Prostate gland (tissue), 2 donors: ENCODE data around the gene SPDEF. TPM values are rescaled to one million over a fixed set of nuclear protein-coding genes. Genes with fewer than 3 reads are reported as not detected.

ENCODE experiments used
- DNase-seq: peaks from one replicate; pipeline ENCODE4 v3.0.0-alpha.2; 2019; ENCODE audit warnings: low spot score
- H3K27ac ChIP-seq, 2 donors: fragments of 200-600 bp; sonication (generic); 2 replicates each; pipeline ENCODE4 v1.5.1; 2017 to 2019
- H3K27me3 ChIP-seq: fragments of 200-600 bp; sonication (generic); replicated peaks from 2 replicates; pipeline ENCODE4 v1.5.1; 2019; ENCODE audit not compliant: insufficient read depth
- H3K36me3 ChIP-seq, 2 donors: fragments of 200-600 bp; sonication (generic); 1 replicate in 1 of 2; 2 replicates in 1 of 2; pipeline versions ENCODE4 v1.5.1 to v1.8.1; 2017 to 2019
- H3K4me1 ChIP-seq: fragments of 200-600 bp; sonication (generic); replicated peaks from 2 replicates; pipeline ENCODE4 v1.5.1; 2019
- H3K4me3 ChIP-seq, 2 donors: fragments of 200-600 bp; sonication (generic); 2 replicates each; pipeline ENCODE4 v1.5.1; 2017 to 2019
- H3K9me3 ChIP-seq: fragments of 200-600 bp; sonication (generic); 2 replicates; pipeline ENCODE4 v1.5.1; 2017
- POLR2A ChIP-seq: fragments of 450-650 bp; IDR thresholded peaks from one replicate; pipeline ENCODE4 v1.6.1; 2016; ENCODE audit warnings: antibody characterized with exemption, mild to moderate bottlenecking
- POLR2AphosphoS5 ChIP-seq: sonication (generic); formaldehyde crosslinking; IDR thresholded peaks from one replicate; pipeline ENCODE4 v1.6.1; 2017; ENCODE audit warnings: antibody characterized with exemption
- WGBS: methylation state at CpG from one replicate; pipeline ENCODE4 v1.1.5; 2018; 5-methylcytosine and 5-hydroxymethylcytosine counted together
- intact Hi-C: fragments of 100-400 bp; cut with DNase I; formaldehyde crosslinking; loops from one replicate; pipeline ENCODE4 v1.14.2; 2022
- total RNA-seq, 2 donors: library from RNA; depleted of rRNA; stranded (reverse); fragments of >200 nt; gene quantifications; one replicate each; pipeline ENCODE4 v1.1.0, GENCODE V29; 2016
- TF ChIP-seq, protein P1 (sequence below), 4 experiments: fragments of 200-600 bp in 2 of 4; fragments of 450-650 bp in 2 of 4; sonication (generic) in 2 of 4; IDR thresholded peaks; 1 replicate in 3 of 4; 2 replicates in 1 of 4; pipeline ENCODE4 v1.5.1; 2016 to 2019; ENCODE audit warnings: antibody characterized with exemption in 4 of 4, mild to moderate bottlenecking in 2 of 4, moderate library complexity in 2 of 4

The SPDEF gene
- total RNA-seq: 100 to 1,000 TPM; 165 to 738 TPM

DNA sequence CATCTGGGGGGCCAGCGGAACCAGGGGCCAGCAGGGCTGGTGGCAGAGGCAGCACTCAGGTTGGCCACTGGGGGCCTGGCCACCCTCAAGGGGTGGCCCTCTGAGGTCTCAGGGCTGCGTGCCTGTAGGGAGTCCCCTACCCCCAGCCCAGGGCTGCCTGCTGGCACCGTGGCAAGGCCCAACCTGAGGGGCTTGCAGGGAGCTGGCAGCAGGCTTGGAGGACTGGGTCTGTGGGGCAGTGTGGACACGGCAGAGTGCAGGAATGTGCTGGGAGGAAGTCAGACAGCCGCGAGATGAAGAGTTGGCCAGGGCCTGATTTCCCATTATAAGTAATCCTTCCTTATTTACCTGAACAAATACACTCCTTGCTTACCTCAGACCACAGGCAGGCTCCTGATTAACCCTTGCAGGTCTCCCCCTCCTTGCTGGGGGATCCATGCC, at the start of gene SPDEF:
Gene SPDEF (minus strand): TSS at position 299 of the 441 bp plus-strand sequence. CDS start 11,874 bp downstream, outside the sequence.
- Histone ChIP-seq H3K9me3 (no peaks in the 10 kb centered on the region), H3K4me3 (peak within 1 kb of the TSS; percentile 52 to 61), H3K27me3 (no peaks in the 10 kb centered on the region), H3K36me3 (no peaks in the 10 kb centered on the region), H3K27ac (peak within 1 kb of the TSS; percentile 86 to 90), H3K4me1 (peaks cover 13% of the 10 kb centered on the region)
- intact Hi-C loops: no loop called here
- 15% methylated on average over 5 of the region's 6 CpGs for WGBS
- TF ChIP-seq POLR2A (peak; percentile 44), POLR2AphosphoS5 (peak; percentile 66)
- TF ChIP-seq, protein P1, sequence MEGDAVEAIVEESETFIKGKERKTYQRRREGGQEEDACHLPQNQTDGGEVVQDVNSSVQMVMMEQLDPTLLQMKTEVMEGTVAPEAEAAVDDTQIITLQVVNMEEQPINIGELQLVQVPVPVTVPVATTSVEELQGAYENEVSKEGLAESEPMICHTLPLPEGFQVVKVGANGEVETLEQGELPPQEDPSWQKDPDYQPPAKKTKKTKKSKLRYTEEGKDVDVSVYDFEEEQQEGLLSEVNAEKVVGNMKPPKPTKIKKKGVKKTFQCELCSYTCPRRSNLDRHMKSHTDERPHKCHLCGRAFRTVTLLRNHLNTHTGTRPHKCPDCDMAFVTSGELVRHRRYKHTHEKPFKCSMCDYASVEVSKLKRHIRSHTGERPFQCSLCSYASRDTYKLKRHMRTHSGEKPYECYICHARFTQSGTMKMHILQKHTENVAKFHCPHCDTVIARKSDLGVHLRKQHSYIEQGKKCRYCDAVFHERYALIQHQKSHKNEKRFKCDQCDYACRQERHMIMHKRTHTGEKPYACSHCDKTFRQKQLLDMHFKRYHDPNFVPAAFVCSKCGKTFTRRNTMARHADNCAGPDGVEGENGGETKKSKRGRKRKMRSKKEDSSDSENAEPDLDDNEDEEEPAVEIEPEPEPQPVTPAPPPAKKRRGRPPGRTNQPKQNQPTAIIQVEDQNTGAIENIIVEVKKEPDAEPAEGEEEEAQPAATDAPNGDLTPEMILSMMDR (IDR thresholded peaks at IDR 0.05): peak in 2 of 4 experiments; percentile 11 to 13
- peak; percentile 72 for DNase-seq

- Histone ChIP-seq H3K36me3 (no peaks in the 10 kb centered on the region), H3K27me3 (no peaks in the 10 kb centered on the region), H3K9me3 (no peaks in the 10 kb centered on the region), H3K4me3 (no peak overlapping the region), H3K27ac (peak overlapping the region; percentile 78 to 80), H3K4me1 (peaks cover 25% of the 10 kb centered on the region)
- intact Hi-C loops: loop anchor here (10.0 kb wide), 1 partner anchor 179 kb away; the partner anchor contains the start of gene RPS10
- 92% methylated on average over 4 of the region's 4 CpGs for WGBS
- TF ChIP-seq POLR2AphosphoS5: no peak
- TF ChIP-seq POLR2A: no peak
- TF ChIP-seq, protein P1 (IDR thresholded peaks at IDR 0.05): no peak
- no peak for DNase-seq
These were observed 47.6 kb upstream of the SPDEF start for GRCh38 chr6:34603707-34604106.

DNA sequence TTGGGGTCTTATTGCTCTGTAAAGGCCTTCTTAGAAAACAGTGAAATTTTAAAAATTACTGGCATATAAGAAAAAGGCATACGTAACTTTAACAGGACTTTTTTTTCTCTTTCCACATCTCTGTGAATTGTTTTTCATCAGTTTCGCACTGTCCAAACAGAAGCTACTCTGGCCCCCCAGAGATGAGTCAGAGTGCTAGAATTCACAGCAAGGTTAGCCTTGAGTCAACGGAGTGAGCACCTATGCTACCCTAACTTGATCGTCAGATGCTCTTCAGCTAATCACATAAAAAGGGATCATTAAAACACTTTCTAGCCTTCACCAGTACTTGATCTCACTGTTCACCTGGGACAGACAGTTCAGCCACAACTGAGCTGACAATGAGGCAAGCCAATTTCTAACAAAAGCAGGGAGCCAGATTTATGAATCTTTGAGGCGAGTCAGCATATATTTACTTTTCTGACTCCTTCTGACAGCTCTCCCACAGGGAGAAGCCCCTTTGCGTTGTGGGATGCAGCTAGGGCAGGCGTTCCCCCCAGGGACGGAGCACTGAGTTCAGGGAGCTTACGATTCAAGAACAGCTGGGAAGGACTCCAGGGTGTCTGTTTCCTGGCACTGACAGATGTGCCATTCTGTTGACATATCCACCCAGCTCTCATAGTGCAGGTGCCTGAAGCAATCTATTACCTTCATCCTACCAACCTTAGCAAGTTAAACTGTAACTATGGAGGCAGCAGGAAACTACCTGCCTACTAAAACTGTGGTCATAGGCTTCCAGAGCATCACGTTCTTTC, 46.4 kb upstream of the SPDEF start:
- peak; percentile 91 for DNase-seq
- H3K4me1 ChIP-seq: peaks cover 28% of the 10 kb centered on the region
- intact Hi-C loops: loop anchor here (10.0 kb wide), 1 partner anchor 178 kb away; the partner anchor contains the start of gene RPS10
- H3K9me3 ChIP-seq: no peaks in the 10 kb centered on the region
- no peaks in the 10 kb centered on the region for H3K27me3 ChIP-seq
- TF ChIP-seq, protein P1 (IDR thresholded peaks at IDR 0.05): no peak
- TF ChIP-seq POLR2AphosphoS5 (peak; percentile 92), POLR2A (no peak)
- peak overlapping the region; percentile 78 to 80 for H3K27ac ChIP-seq
- 33% methylated on average over 10 of the region's 10 CpGs for WGBS
- H3K36me3 ChIP-seq: no peaks in the 10 kb centered on the region
- no peak overlapping the region for H3K4me3 ChIP-seq

GRCh38 chr6:34601706-34602105, 45.6 kb upstream of the SPDEF start:
- WGBS: 30% methylated on average over 4 of the region's 4 CpGs
- DNase-seq: peak; percentile 60
- intact Hi-C loops: loop anchor here (10.0 kb wide), 1 partner anchor 177 kb away; the partner anchor contains the start of gene RPS10
- Histone ChIP-seq H3K4me3 (peak overlapping the region in 1 of 2 donors; percentile 13), H3K27ac (peak overlapping the region; percentile 78 to 80), H3K9me3 (no peaks in the 10 kb centered on the region), H3K36me3 (no peaks in the 10 kb centered on the region), H3K4me1 (peaks cover 31% of the 10 kb centered on the region), H3K27me3 (no peaks in the 10 kb centered on the region)
- peak; percentile 48 for TF ChIP-seq POLR2AphosphoS5
- TF ChIP-seq, protein P1 (IDR thresholded peaks at IDR 0.05): no peak
- TF ChIP-seq POLR2A: no peak
